SK-N-SH (cell line): ENCODE measurements around the gene MAGI3. TPM values are rescaled to one million over a fixed set of nuclear protein-coding genes. Genes with fewer than 3 reads are reported as not detected.

Experiments used
- CTCF ChIA-PET: fragments of 300-600, 350-600 bp; formaldehyde crosslinking; extraction: SDS; loops from one replicate; lab custom pipeline; 2021; lab: Yijun Ruan, JAX
- POLR2A ChIA-PET: fragments of 350-600 bp; sonication (Branson Sonifier 250); formaldehyde crosslinking; extraction: SDS; loops from one replicate; lab custom pipeline; 2020; ENCODE audit warnings: antibody characterized with exemption, inconsistent platforms; lab: Yijun Ruan, JAX
- DNase-seq: peaks from one replicate; pipeline ENCODE4 v3.0.0; 2012
- H2AFZ ChIP-seq: fragments of 200-600 bp; sonication (generic); 2 replicates; pipeline ENCODE4 v1.8.1; 2016; ENCODE audit warnings: antibody characterized with exemption, mild to moderate bottlenecking, low read depth
- H3F3A ChIP-seq: fragments of 200-600 bp; sonication (generic); replicated peaks from 2 replicates; pipeline ENCODE3; 2016; ENCODE audit warnings: antibody characterized with exemption, mild to moderate bottlenecking; ENCODE audit not compliant: insufficient read depth
- H3K27ac ChIP-seq, 2 experiments: fragments of 200-500 bp in 1 of 2; fragments of 200-600 bp in 1 of 2; sonication (Bioruptor generic) in 1 of 2; sonication (generic), shearing (Covaris generic) in 1 of 2; 2 replicates each; pipeline versions ENCODE4 v1.5.1 to v1.6.1; 2014 to 2016; ENCODE audit warnings: low read depth in 2 of 2, inconsistent platforms in 1 of 2, low read length in 1 of 2, mild to moderate bottlenecking in 1 of 2, mixed read lengths in 1 of 2
- H3K27me3 ChIP-seq: fragments of 200-600 bp; sonication (generic), shearing (Covaris generic); 2 replicates; pipeline ENCODE4 v1.6.1; 2016; ENCODE audit warnings: mixed run types; ENCODE audit not compliant: insufficient read depth
- H3K36me3 ChIP-seq, 2 experiments: fragments of 200-500 bp in 1 of 2; fragments of 200-600 bp in 1 of 2; sonication (Bioruptor generic) in 1 of 2; sonication (generic) in 1 of 2; replicated peaks in 1 of 2; 2 replicates each; pipeline versions ENCODE3 to v1.5.1; 2014 to 2016; ENCODE audit warnings: low read length in 1 of 2, mild to moderate bottlenecking in 1 of 2; ENCODE audit not compliant: insufficient read depth in 2 of 2, control insufficient read depth in 1 of 2
- H3K4me1 ChIP-seq, 2 experiments: fragments of 200-500 bp in 1 of 2; fragments of 200-600 bp in 1 of 2; sonication (Bioruptor generic) in 1 of 2; sonication (generic), shearing (Covaris generic) in 1 of 2; 2 replicates each; pipeline versions ENCODE4 v1.5.1 to v1.6.1; 2014 to 2016; ENCODE audit warnings: low read depth in 1 of 2, low read length in 1 of 2, mixed run types in 1 of 2; ENCODE audit not compliant: insufficient read depth in 2 of 2, control insufficient read depth in 1 of 2
- H3K4me2 ChIP-seq: fragments of 200-600 bp; sonication (generic), shearing (Covaris generic); 2 replicates; pipeline ENCODE4 v1.6.1; 2017; ENCODE audit warnings: mixed run types
- H3K4me3 ChIP-seq, 2 experiments: fragments of 200-500 bp in 1 of 2; fragments of 200-600 bp in 1 of 2; sonication (Bioruptor generic) in 1 of 2; sonication (generic), shearing (Covaris generic) in 1 of 2; 2 replicates each; pipeline versions ENCODE4 v1.5.1 to v1.8.1; 2014 to 2016; ENCODE audit warnings: low read depth in 2 of 2, inconsistent platforms in 1 of 2, low read length in 1 of 2, mild to moderate bottlenecking in 1 of 2, mixed read lengths in 1 of 2, moderate library complexity in 1 of 2
- H3K79me2 ChIP-seq: fragments of 200-600 bp; sonication (generic); 2 replicates; pipeline ENCODE4 v1.8.1; 2017; ENCODE audit warnings: mild to moderate bottlenecking; ENCODE audit not compliant: insufficient read depth
- H3K9ac ChIP-seq: fragments of 200-600 bp; sonication (generic); 2 replicates; pipeline ENCODE4 v1.6.1; 2017; ENCODE audit warnings: mixed run types
- H3K9me2 ChIP-seq: fragments of 200-600 bp; sonication (generic); 2 replicates; pipeline ENCODE4 v1.6.1; 2017; ENCODE audit warnings: mixed run types
- H3K9me3 ChIP-seq: fragments of 200-600 bp; sonication (generic); 2 replicates; pipeline ENCODE4 v1.6.1; 2017; ENCODE audit warnings: mixed run types, mild to moderate bottlenecking, moderate library complexity
- H4K20me1 ChIP-seq: fragments of 200-600 bp; sonication (generic); 2 replicates; pipeline ENCODE4 v1.6.1; 2017; ENCODE audit warnings: mild to moderate bottlenecking, mixed run types; ENCODE audit not compliant: insufficient read depth
- FOSL2 ChIP-seq: IDR thresholded peaks from 2 replicates; pipeline ENCODE4 v1.4.0; 2012; ENCODE audit warnings: low read depth, mild to moderate bottlenecking, moderate library complexity, borderline replicate concordance
- RAD21 ChIP-seq: IDR thresholded peaks from 2 replicates; pipeline ENCODE4 v1.6.1; 2012; ENCODE audit warnings: mild to moderate bottlenecking, low read length
- RCOR1 ChIP-seq: fragments of 150-350 bp; IDR thresholded peaks from 2 replicates; pipeline ENCODE4 v1.6.1; 2017; ENCODE audit warnings: antibody characterized with exemption, low read length
- SMC3 ChIP-seq: IDR thresholded peaks from 2 replicates; pipeline ENCODE4 v1.6.1; 2012; ENCODE audit warnings: low read depth, low read length, improper control_type of control experiment
- YY1 ChIP-seq: IDR thresholded peaks from 2 replicates; pipeline ENCODE4 v1.4.0; 2012; ENCODE audit warnings: low read depth, mild to moderate bottlenecking
- WGBS: methylation state at CpG from one replicate; pipeline ENCODE4 v1.1.6; 2017; ENCODE audit warnings: low lambda C conversion rate; 5-methylcytosine and 5-hydroxymethylcytosine counted together
- polyA plus RNA-seq, 3 experiments: library from polyadenylated mRNA; depleted of rRNA; stranded (reverse); fragments of >200 nt; gene quantifications; 2 replicates each; pipeline ENCODE4 v1.2.3, GENCODE V29; 2012
- TF ChIP-seq, protein P1 (sequence below): IDR thresholded peaks from 2 replicates; pipeline ENCODE4; 2012
- TF ChIP-seq, protein P2 (sequence below): fragments of 200-600 bp; sonication (generic); IDR thresholded peaks from 2 replicates; pipeline ENCODE4 v1.6.1; 2017; ENCODE audit warnings: antibody characterized with exemption, mild to moderate bottlenecking, moderate library complexity

The MAGI3 gene
- polyA plus RNA-seq, 1 of the 3 experiments (the other 2 are of a cell fraction): 2.9 TPM

DNA sequence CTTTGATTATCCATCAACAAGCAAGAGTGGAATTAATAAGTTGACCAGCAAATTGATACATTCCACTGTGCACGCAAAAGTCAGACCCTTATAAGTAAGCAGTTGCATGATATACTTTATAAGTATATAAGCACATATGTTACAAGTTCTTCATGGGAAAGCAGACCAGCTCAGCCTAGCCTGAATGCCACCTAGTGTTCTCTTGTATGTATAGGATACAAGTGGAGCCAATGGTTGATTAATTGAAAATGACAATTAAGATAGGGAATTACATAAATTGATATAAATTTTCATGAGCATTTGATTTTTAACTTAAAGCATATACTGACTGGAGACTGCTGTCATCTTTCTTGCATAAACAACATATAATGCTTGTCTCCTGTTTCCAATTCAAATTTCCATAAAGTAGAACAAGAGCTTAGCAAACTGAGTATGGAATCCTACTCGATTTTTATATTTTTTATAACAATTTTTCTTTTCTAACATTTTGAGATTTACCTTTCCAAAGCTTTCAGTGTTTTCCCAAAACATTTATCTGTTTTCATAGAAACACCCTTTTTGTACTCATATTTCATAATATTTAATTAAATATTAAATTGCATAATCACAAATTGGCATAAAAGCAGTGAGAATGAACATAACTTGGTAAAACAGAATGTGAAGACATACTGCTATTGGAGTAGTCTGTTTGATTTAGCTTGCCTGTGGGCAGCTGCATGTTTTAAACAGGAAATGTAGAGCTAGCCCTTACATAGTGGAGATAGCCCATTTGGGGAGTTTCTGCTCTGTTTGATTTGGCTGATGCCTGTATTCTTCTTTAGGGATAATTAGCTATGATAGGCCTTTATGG lies 62.8 kb downstream of the MAGI3 start:
- ChIA-PET POLR2A (interaction anchor here (1.1 kb wide), 1 partner anchor 307 kb away, joined by 3 read pairs; no protein-coding TSS in a partner anchor), CTCF (interaction anchor here (0.6 to 2.1 kb wide), 15 partner anchors 10 to 317 kb away, joined by 3 to 16 read pairs (median 4); no protein-coding TSS in a partner anchor)
- no peak overlapping the region for H2AFZ ChIP-seq
- no peaks in the 10 kb centered on the region for H3K9me2 ChIP-seq
- H3K4me1 ChIP-seq: peaks cover 2 to 4% of the 10 kb centered on the region in 2 experiments; a peak in 2 of 4 replicates
- no peaks in the 10 kb centered on the region for H4K20me1 ChIP-seq
- H3F3A ChIP-seq: peaks cover 37% of the 10 kb centered on the region
- no peak overlapping the region for H3K9ac ChIP-seq
- H3K27ac ChIP-seq: peak overlapping the region; percentile 30 to 79; a peak in 3 of 4 replicates
- H3K9me3 ChIP-seq: no peaks in the 10 kb centered on the region
- H3K4me3 ChIP-seq: no peak overlapping the region
- H3K27me3 ChIP-seq: no peaks in the 10 kb centered on the region
- TF ChIP-seq, protein P1, sequence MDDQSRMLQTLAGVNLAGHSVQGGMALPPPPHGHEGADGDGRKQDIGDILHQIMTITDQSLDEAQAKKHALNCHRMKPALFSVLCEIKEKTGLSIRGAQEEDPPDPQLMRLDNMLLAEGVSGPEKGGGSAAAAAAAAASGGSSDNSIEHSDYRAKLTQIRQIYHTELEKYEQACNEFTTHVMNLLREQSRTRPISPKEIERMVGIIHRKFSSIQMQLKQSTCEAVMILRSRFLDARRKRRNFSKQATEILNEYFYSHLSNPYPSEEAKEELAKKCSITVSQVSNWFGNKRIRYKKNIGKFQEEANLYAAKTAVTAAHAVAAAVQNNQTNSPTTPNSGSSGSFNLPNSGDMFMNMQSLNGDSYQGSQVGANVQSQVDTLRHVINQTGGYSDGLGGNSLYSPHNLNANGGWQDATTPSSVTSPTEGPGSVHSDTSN: peak; percentile 64
- TF ChIP-seq RCOR1 (no peak), SMC3 (peak; percentile 69), YY1 (no peak), RAD21 (peak; percentile 71)
- TF ChIP-seq, protein P2, sequence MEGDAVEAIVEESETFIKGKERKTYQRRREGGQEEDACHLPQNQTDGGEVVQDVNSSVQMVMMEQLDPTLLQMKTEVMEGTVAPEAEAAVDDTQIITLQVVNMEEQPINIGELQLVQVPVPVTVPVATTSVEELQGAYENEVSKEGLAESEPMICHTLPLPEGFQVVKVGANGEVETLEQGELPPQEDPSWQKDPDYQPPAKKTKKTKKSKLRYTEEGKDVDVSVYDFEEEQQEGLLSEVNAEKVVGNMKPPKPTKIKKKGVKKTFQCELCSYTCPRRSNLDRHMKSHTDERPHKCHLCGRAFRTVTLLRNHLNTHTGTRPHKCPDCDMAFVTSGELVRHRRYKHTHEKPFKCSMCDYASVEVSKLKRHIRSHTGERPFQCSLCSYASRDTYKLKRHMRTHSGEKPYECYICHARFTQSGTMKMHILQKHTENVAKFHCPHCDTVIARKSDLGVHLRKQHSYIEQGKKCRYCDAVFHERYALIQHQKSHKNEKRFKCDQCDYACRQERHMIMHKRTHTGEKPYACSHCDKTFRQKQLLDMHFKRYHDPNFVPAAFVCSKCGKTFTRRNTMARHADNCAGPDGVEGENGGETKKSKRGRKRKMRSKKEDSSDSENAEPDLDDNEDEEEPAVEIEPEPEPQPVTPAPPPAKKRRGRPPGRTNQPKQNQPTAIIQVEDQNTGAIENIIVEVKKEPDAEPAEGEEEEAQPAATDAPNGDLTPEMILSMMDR: peak; percentile 65
- no peak overlapping the region for H3K4me2 ChIP-seq
- H3K79me2 ChIP-seq: peaks cover 56% of the 10 kb centered on the region
- DNase-seq: peak; percentile 26
- no peaks in the 10 kb centered on the region for H3K36me3 ChIP-seq
- WGBS: 76% methylated on average over 2 of the region's 2 CpGs

DNA sequence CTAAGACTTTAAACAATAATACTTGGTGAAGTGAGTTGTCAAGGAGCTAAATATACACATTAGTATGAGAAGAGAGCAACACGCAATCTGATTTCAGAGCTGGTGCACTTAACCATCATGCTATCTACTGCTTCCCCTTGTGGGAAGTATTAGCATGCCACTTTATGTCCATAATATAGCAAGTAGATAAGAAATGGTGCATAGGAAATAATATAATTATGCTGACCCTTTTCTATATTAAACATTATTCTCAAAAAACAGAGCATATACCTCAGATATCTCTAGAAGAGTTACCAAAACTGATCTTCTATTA lies 63.4 kb downstream of the MAGI3 start:
- no peak overlapping the region for H3K9ac ChIP-seq
- DNase-seq: peak; percentile 13

More for the DNA sequence above, 63.4 kb downstream of the MAGI3 start:
- Histone ChIP-seq H3K4me1 (peaks cover 2 to 4% of the 10 kb centered on the region in 2 experiments; a peak in 2 of 4 replicates), H2AFZ (no peak overlapping the region), H3F3A (peaks cover 37% of the 10 kb centered on the region), H3K9me3 (no peaks in the 10 kb centered on the region), H3K79me2 (peaks cover 59% of the 10 kb centered on the region), H3K4me2 (no peak overlapping the region), H3K9me2 (no peaks in the 10 kb centered on the region), H3K27ac (peak overlapping the region; percentile 30 to 79; a peak in 3 of 4 replicates), H3K27me3 (no peaks in the 10 kb centered on the region), H4K20me1 (no peaks in the 10 kb centered on the region), H3K36me3 (no peaks in the 10 kb centered on the region), H3K4me3 (no peak overlapping the region)
- TF ChIP-seq FOSL2 (no peak), RAD21 (peak; percentile 13; the same call in 1 of the 2 replicates)
- TF ChIP-seq, protein P2: peak; percentile 21
- POLR2A ChIA-PET: interaction anchor here (1.1 kb wide), 1 partner anchor 307 kb away, joined by 3 read pairs; no protein-coding TSS in a partner anchor
- CTCF ChIA-PET: interaction anchor here (0.6 to 2.1 kb wide), 15 partner anchors 10 to 318 kb away, joined by 3 to 16 read pairs (median 3); no protein-coding TSS in a partner anchor
- WGBS: 100% methylated on average over 1 of the region's 1 CpG
